Neuronal stem cell (in vitro differentiated cells): Measurements from ENCODE around the gene GOLGA8K.
"Not testable (repeated sequence)": the region's sequence is repeated elsewhere in the genome, so short reads cannot be mapped to it uniquely, and the experiment has no call there.

ENCODE experiments used
- DNase-seq: peaks from one replicate; pipeline ENCODE4 v3.0.0-alpha.2; 2013; ENCODE audit warnings: low spot score
- H2AFZ ChIP-seq: one replicate; pipeline ENCODE4 v1.6.1; 2013; ENCODE audit warnings: mild to moderate bottlenecking, low read length, inconsistent platforms
- H2AK5ac ChIP-seq: 2 replicates; pipeline ENCODE4 v1.6.1; 2013; ENCODE audit warnings: low read depth, mild to moderate bottlenecking, inconsistent platforms, low read length, moderate library complexity, mixed read lengths
- H2BK120ac ChIP-seq: 2 replicates; pipeline ENCODE4 v1.6.1; 2013; ENCODE audit warnings: low read depth, mild to moderate bottlenecking, inconsistent platforms, low read length, moderate library complexity, mixed read lengths
- H2BK12ac ChIP-seq: one replicate; pipeline ENCODE4 v1.6.1; 2013; ENCODE audit warnings: low read length, inconsistent platforms
- H2BK15ac ChIP-seq: 2 replicates; pipeline ENCODE4 v1.6.1; 2013; ENCODE audit warnings: mild to moderate bottlenecking, low read length, inconsistent platforms, mixed read lengths
- H2BK5ac ChIP-seq: one replicate; pipeline ENCODE4 v1.6.1; 2013; ENCODE audit warnings: inconsistent platforms, mild to moderate bottlenecking, low read length, moderate library complexity
- H3K14ac ChIP-seq: one replicate; pipeline ENCODE4 v1.6.1; 2013; ENCODE audit warnings: low read length, inconsistent platforms
- H3K18ac ChIP-seq: 2 replicates; pipeline ENCODE4 v1.6.1; 2013; ENCODE audit warnings: low read length, inconsistent platforms
- H3K23ac ChIP-seq: 2 replicates; pipeline ENCODE4 v1.6.1; 2013; ENCODE audit warnings: low read depth, mild to moderate bottlenecking, mixed read lengths, low read length, inconsistent platforms; ENCODE audit not compliant: poor library complexity
- H3K27ac ChIP-seq: replicated peaks from 3 replicates; pipeline ENCODE4 v1.5.1; 2013; ENCODE audit warnings: low read length, inconsistent platforms
- H3K27me3 ChIP-seq, 3 experiments: 2 replicates each; pipeline ENCODE4 v1.6.1; 2013; ENCODE audit warnings: low read length in 3 of 3, mild to moderate bottlenecking in 2 of 3, inconsistent platforms in 1 of 3, low read depth in 1 of 3, mixed read lengths in 1 of 3, moderate library complexity in 1 of 3; ENCODE audit not compliant: control insufficient read depth in 3 of 3, insufficient read depth in 3 of 3
- H3K36me3 ChIP-seq, 2 donors: replicated peaks in 1 of 2; 2 replicates each; pipeline ENCODE4 v1.6.1; 2013; ENCODE audit warnings: low read length in 2 of 2; ENCODE audit not compliant: control insufficient read depth in 2 of 2, insufficient read depth in 2 of 2
- H3K4ac ChIP-seq: 2 replicates; pipeline ENCODE4 v1.6.1; 2013; ENCODE audit warnings: inconsistent platforms, mild to moderate bottlenecking, low read length, moderate library complexity
- H3K4me1 ChIP-seq, 2 donors: 1 replicate in 1 of 2; 2 replicates in 1 of 2; pipeline ENCODE4 v1.6.1; 2013; ENCODE audit warnings: low read length in 2 of 2, low read depth in 1 of 2; ENCODE audit not compliant: control insufficient read depth in 2 of 2, insufficient read depth in 1 of 2
- H3K4me2 ChIP-seq: one replicate; pipeline ENCODE4 v1.6.1; 2013; ENCODE audit warnings: mild to moderate bottlenecking, low read length, inconsistent platforms; ENCODE audit not compliant: insufficient read depth, poor library complexity, severe bottlenecking
- H3K4me3 ChIP-seq, 2 donors: 2 replicates each; pipeline ENCODE4 v1.5.1; 2013; ENCODE audit warnings: low read length in 2 of 2, mild to moderate bottlenecking in 2 of 2, inconsistent platforms in 1 of 2, moderate library complexity in 1 of 2
- H3K79me1 ChIP-seq: one replicate; pipeline ENCODE4 v1.6.1; 2013; ENCODE audit warnings: low read depth, mild to moderate bottlenecking, inconsistent platforms, low read length, moderate library complexity
- H3K9ac ChIP-seq: one replicate; pipeline ENCODE4 v1.6.1; 2013; ENCODE audit warnings: mild to moderate bottlenecking, low read depth, low read length, inconsistent platforms; ENCODE audit not compliant: poor library complexity
- H3K9me3 ChIP-seq, 2 donors: replicated peaks in 1 of 2; 2 replicates each; pipeline versions ENCODE3 to v1.6.1; 2013; ENCODE audit warnings: low read length in 2 of 2, mild to moderate bottlenecking in 2 of 2, inconsistent platforms in 1 of 2, low read depth in 1 of 2, mixed read lengths in 1 of 2, moderate library complexity in 1 of 2; ENCODE audit not compliant: control insufficient read depth in 2 of 2, insufficient read depth in 1 of 2
- H4K8ac ChIP-seq: one replicate; pipeline ENCODE4 v1.6.1; 2013; ENCODE audit warnings: low read depth, mild to moderate bottlenecking, inconsistent platforms, low read length, moderate library complexity
- H4K91ac ChIP-seq: one replicate; pipeline ENCODE4 v1.6.1; 2013; ENCODE audit warnings: low read length, low read depth, mild to moderate bottlenecking, inconsistent platforms; ENCODE audit not compliant: poor library complexity
- WGBS, 2 donors: extraction: QIAGEN DNeasy Blood & Tissue Kit; methylation state at CpG; one replicate each; pipeline ENCODE4 v1.1.7; 2013; ENCODE audit warnings: missing lambda C conversion rate in 2 of 2, mixed read lengths in 1 of 2; ENCODE audit not compliant: insufficient read length in 2 of 2, insufficient replicate concordance in 1 of 2; ENCODE audit errors: extremely low coverage in 2 of 2; 5-methylcytosine and 5-hydroxymethylcytosine counted together

GOLGA8K gene

GRCh38 chr15:32361662-32362061 lies 41.4 kb downstream of the GOLGA8K start:
- not testable (repeated sequence) for H3K36me3 ChIP-seq, H3K9ac ChIP-seq, H2AK5ac ChIP-seq, DNase-seq, H4K8ac ChIP-seq, H4K91ac ChIP-seq, H2BK15ac ChIP-seq, H3K4me2 ChIP-seq, H2BK5ac ChIP-seq, H3K27me3 ChIP-seq, H2BK120ac ChIP-seq, H3K14ac ChIP-seq, H3K9me3 ChIP-seq, H2BK12ac ChIP-seq, H3K4me1 ChIP-seq, H3K18ac ChIP-seq, H3K4ac ChIP-seq, H2AFZ ChIP-seq, H3K4me3 ChIP-seq, H3K27ac ChIP-seq, H3K23ac ChIP-seq, H3K79me1 ChIP-seq
- no CpG with 5 or more reads among the region's 4 CpGs for WGBS, 2 donors

- not testable (repeated sequence) for H3K27ac ChIP-seq, H3K9ac ChIP-seq, H2AK5ac ChIP-seq, H4K8ac ChIP-seq, H3K4me3 ChIP-seq, H3K4me1 ChIP-seq, H3K9me3 ChIP-seq, H3K79me1 ChIP-seq, H3K18ac ChIP-seq, H2BK12ac ChIP-seq, H3K36me3 ChIP-seq, H3K14ac ChIP-seq, H3K23ac ChIP-seq, H2BK120ac ChIP-seq, DNase-seq, H3K4me2 ChIP-seq, H2AFZ ChIP-seq, H3K4ac ChIP-seq, H2BK5ac ChIP-seq, H3K27me3 ChIP-seq, H2BK15ac ChIP-seq, H4K91ac ChIP-seq
- WGBS, 2 donors: no CpG with 5 or more reads among the region's 1 CpG
These were observed 44.6 kb downstream of the GOLGA8K start for GRCh38 chr15:32358462-32358861.

- not testable (repeated sequence) for H3K18ac ChIP-seq, H4K8ac ChIP-seq, H3K14ac ChIP-seq, H3K4me3 ChIP-seq, DNase-seq, H3K27me3 ChIP-seq, H3K27ac ChIP-seq, H3K9ac ChIP-seq, H3K23ac ChIP-seq, H2AFZ ChIP-seq, H4K91ac ChIP-seq, H2BK5ac ChIP-seq, H3K4me2 ChIP-seq, H3K36me3 ChIP-seq, H3K79me1 ChIP-seq, H2AK5ac ChIP-seq, H2BK12ac ChIP-seq, H3K4me1 ChIP-seq, H3K9me3 ChIP-seq, H3K4ac ChIP-seq, H2BK15ac ChIP-seq, H2BK120ac ChIP-seq
These were observed 46.2 kb downstream of the GOLGA8K start for GRCh38 chr15:32356909-32357308.

GRCh38 chr15:32352748-32353147 lies 50.3 kb downstream of the GOLGA8K start:
- H2AK5ac ChIP-seq, H3K4ac ChIP-seq, H2BK12ac ChIP-seq, H2BK15ac ChIP-seq, H4K8ac ChIP-seq, DNase-seq, H4K91ac ChIP-seq, H3K18ac ChIP-seq, H3K27ac ChIP-seq, H3K36me3 ChIP-seq, H3K9me3 ChIP-seq, H2BK120ac ChIP-seq, H3K79me1 ChIP-seq, H3K27me3 ChIP-seq, H2AFZ ChIP-seq, H3K4me3 ChIP-seq, H3K23ac ChIP-seq, H3K9ac ChIP-seq, H2BK5ac ChIP-seq, H3K4me1 ChIP-seq, H3K14ac ChIP-seq, H3K4me2 ChIP-seq: not testable (repeated sequence)
- no CpG with 5 or more reads among the region's 7 CpGs for WGBS, 2 donors
